Psoas muscle (tissue), 8 donors: ENCODE data around the gene CSHL1. TPM values are rescaled to one million over a fixed set of nuclear protein-coding genes. Genes with fewer than 3 reads are reported as not detected.

Source experiments
- ATAC-seq, 4 donors: fragments of 200-7000 bp; cut with Tn5 transposase; one replicate each; pipeline ENCODE4 v1.9.1; 2020; ENCODE audit warnings: moderate library complexity in 3 of 4, mild to moderate bottlenecking in 2 of 4
- DNase-seq, 2 donors: peaks; one replicate each; pipeline ENCODE4 v3.0.0-alpha.2; 2020
- H3K27ac ChIP-seq: fragments of 200-600 bp; one replicate; pipeline ENCODE4 v1.8.0; 2022
- H3K27me3 ChIP-seq, 3 donors: fragments of 200-600 bp in 1 of 3; one replicate each; pipeline versions ENCODE4 v1.6.1 to v1.8.0; 2013 to 2022; ENCODE audit warnings: low read length in 2 of 3, mild to moderate bottlenecking in 2 of 3, moderate library complexity in 1 of 3; ENCODE audit not compliant: insufficient read depth in 3 of 3
- H3K36me3 ChIP-seq, 2 donors: fragments of 200-600 bp in 1 of 2; one replicate each; pipeline versions ENCODE4 v1.6.1 to v1.8.0; 2013 to 2022; ENCODE audit warnings: low read depth in 1 of 2, mild to moderate bottlenecking in 1 of 2, moderate library complexity in 1 of 2; ENCODE audit not compliant: insufficient read depth in 1 of 2
- H3K4me1 ChIP-seq: fragments of 200-600 bp; one replicate; pipeline ENCODE4 v1.8.0; 2022
- H3K4me3 ChIP-seq: fragments of 200-600 bp; one replicate; pipeline ENCODE4 v1.8.0; 2022; ENCODE audit warnings: mild to moderate bottlenecking
- H3K9me3 ChIP-seq: fragments of 200-600 bp; one replicate; pipeline ENCODE4 v1.8.0; 2022
- CTCF ChIP-seq: fragments of 200-600 bp; IDR thresholded peaks from one replicate; pipeline ENCODE4 v1.8.0; 2022; ENCODE audit warnings: antibody characterized with exemption
- WGBS, 3 donors: extraction: QIAGEN DNeasy Blood & Tissue Kit; methylation state at CpG; one replicate each; pipeline versions ENCODE4 v1.1.6 to v1.1.7; 2013; 5-methylcytosine and 5-hydroxymethylcytosine counted together
- intact Hi-C, 2 donors: fragments of 100-400 bp; cut with DNase I; formaldehyde crosslinking; loops; one replicate each; pipeline versions ENCODE4 v1.11.0 to v1.14.2; 2022
- polyA plus RNA-seq, 3 donors: library from polyadenylated mRNA; stranded (reverse); fragments of 200-250 nt; gene quantifications; one replicate each; pipeline ENCODE4 v1.2.3, GENCODE V29; 2013
- total RNA-seq, 4 donors: library from RNA; stranded (reverse); fragmentation: NEBNext Ultra II Directional in 2 of 4; extraction: Animal tissue kit (Norgen Biotek cat#: 25700) in 2 of 4; gene quantifications; one replicate each; pipeline versions ENCODE4 v1.2.1 to v1.2.4, GENCODE V29; 2021 to 2023
- donor health status: healthy with polysubstance abuse.
- donor health status: DM: no; HTN: no; CAD: no; lungs with moderate emphysema.
- donor health status: Bipolar disorder and iron deficiency.
- donor health status: healthy.
- donor health status: DM: yes; HTN: yes; CAD: no.
- donor health status: DM: no; HTN: no; CAD: no.
- donor health status: DM: no; HTN: no; CAD: no.
- donor health status: DM: yes; HTN: yes; CAD: no.

The CSHL1 gene
- total and polyA plus RNA-seq, 7 donors = not detected

- Histone ChIP-seq H3K27ac (peak overlapping the region; percentile 82), H3K27me3 (no peaks in the 10 kb centered on the region), H3K4me3 (no peak overlapping the region), H3K9me3 (no peaks in the 10 kb centered on the region), H3K36me3 (peaks cover 0 to 78% of the 10 kb centered on the region in 2 donors), H3K4me1 (peaks cover 71% of the 10 kb centered on the region)
- 40 to 60% (median 52%) methylated on average over 4 of the region's 4 CpGs for WGBS, 3 donors
- no peak for TF ChIP-seq CTCF
- no peak for DNase-seq
- intact Hi-C loops = loop anchor here in 1 of 2 donors (2.0 kb wide), 1 partner anchor 31 kb away; no protein-coding TSS in a partner anchor
- ATAC-seq = no peak
Observed at GRCh38 chr17:63955791-63956190, 44.7 kb upstream of the CSHL1 start.

GRCh38 chr17:63955232-63955631 is 44.2 kb upstream of the CSHL1 start:
- H3K27me3 ChIP-seq = no peaks in the 10 kb centered on the region
- WGBS, 3 donors = 38 to 71% (median 46%) methylated on average over 11 of the region's 11 CpGs
- H3K9me3 ChIP-seq = no peaks in the 10 kb centered on the region
- H3K4me1 ChIP-seq = peaks cover 71% of the 10 kb centered on the region
- intact Hi-C loops = loop anchor here in 1 of 2 donors (2.0 kb wide), 1 partner anchor 32 kb away; no protein-coding TSS in a partner anchor
- TF ChIP-seq CTCF = no peak
- H3K36me3 ChIP-seq = peaks cover 0 to 81% of the 10 kb centered on the region in 2 donors
- no peak overlapping the region for H3K4me3 ChIP-seq
- DNase-seq (no peak), ATAC-seq (no peak)
- H3K27ac ChIP-seq = peak overlapping the region; percentile 82

GRCh38 chr17:63954402-63955063 is 43.5 kb upstream of the CSHL1 start:
- H3K4me1 ChIP-seq = peaks cover 71% of the 10 kb centered on the region
- peaks cover 0 to 80% of the 10 kb centered on the region in 2 donors for H3K36me3 ChIP-seq
- no peaks in the 10 kb centered on the region for H3K9me3 ChIP-seq
- WGBS, 3 donors = 25 to 37% (median 31%) methylated on average over 10 to 11 of the region's 11 CpGs
- ATAC-seq (peak; percentile 70 to 79 (median 75)), DNase-seq (peak; percentile 58 to 83)
- intact Hi-C loops = loop anchor here (2.0 to 5.0 kb wide), 2 partner anchors 32 to 33 kb away; no protein-coding TSS in a partner anchor
- TF ChIP-seq CTCF = no peak
- no peaks in the 10 kb centered on the region for H3K27me3 ChIP-seq
- H3K27ac ChIP-seq = peak overlapping the region; percentile 82
- H3K4me3 ChIP-seq = peak overlapping the region; percentile 8

- Histone ChIP-seq H3K4me3 (no peak overlapping the region), H3K27me3 (no peaks in the 10 kb centered on the region), H3K36me3 (peaks cover 0 to 76% of the 10 kb centered on the region in 2 donors), H3K9me3 (no peaks in the 10 kb centered on the region), H3K27ac (peak overlapping the region; percentile 77), H3K4me1 (peaks cover 60% of the 10 kb centered on the region)
- DNase-seq = no peak
- intact Hi-C loops = loop anchor here in 1 of 2 donors (5.0 kb wide), 1 partner anchor 36 kb away; no protein-coding TSS in a partner anchor
- TF ChIP-seq CTCF = peak; percentile 47
- 75 to 88% (median 80%) methylated on average over 29 of the region's 29 CpGs for WGBS, 3 donors
- ATAC-seq = no peak
Observed at GRCh38 chr17:63950940-63951907, 40.2 kb upstream of the CSHL1 start.
